K562 (cell line): ENCODE measurements around the gene ZNF692. TPM values are rescaled to one million over a fixed set of nuclear protein-coding genes. Genes with fewer than 3 reads are reported as not detected.

Experiments used
- ELK1 ChIP-seq: sonication (generic); formaldehyde crosslinking; IDR thresholded peaks from 2 replicates; pipeline ENCODE4 v1.8.1; 2022; ENCODE audit warnings: missing genetic modification reagents
- FOXP4 ChIP-seq: sonication (generic); formaldehyde crosslinking; IDR thresholded peaks from 2 replicates; pipeline ENCODE4 v1.8.0; 2022; ENCODE audit warnings: mild to moderate bottlenecking, missing genetic modification reagents, borderline replicate concordance
- JUND ChIP-seq, 2 experiments: IDR thresholded peaks; 2 replicates in 1 of 2; 3 replicates in 1 of 2; pipeline ENCODE4 v1.6.1; 2011; ENCODE audit warnings: borderline replicate concordance in 2 of 2, low read depth in 2 of 2, low read length in 2 of 2, improper control_type of control experiment in 1 of 2, missing biosample characterization in 1 of 2, missing genetic modification characterization in 1 of 2, missing genetic modification reagents in 1 of 2
- NCOA2 ChIP-seq, 2 experiments: fragments of 450-650 bp; IDR thresholded peaks; 2 replicates each; pipeline ENCODE4 v1.6.1; 2018; ENCODE audit warnings: mild to moderate bottlenecking in 2 of 2, moderate library complexity in 1 of 2; ENCODE audit not compliant: partially characterized antibody in 2 of 2
- RBM39 ChIP-seq: fragments of 200-400 bp; formaldehyde crosslinking; optimal IDR thresholded peaks from 2 replicates; pipeline ENCODE3; 2018; ENCODE audit warnings: low read depth, low read length
- TCF15 ChIP-seq: fragments of 250-450 bp; sonication (Bioruptor Pico); IDR thresholded peaks from 2 replicates; pipeline ENCODE4 v1.8.0; 2022; ENCODE audit warnings: moderate library complexity, mild to moderate bottlenecking, inconsistent platforms
- U2AF1 ChIP-seq: fragments of 200-400 bp; formaldehyde crosslinking; optimal IDR thresholded peaks from 2 replicates; pipeline ENCODE3; 2017; ENCODE audit warnings: mild to moderate bottlenecking, low read depth, low read length, moderate library complexity
- XRCC3 ChIP-seq: fragments of 450-650 bp; IDR thresholded peaks from 2 replicates; pipeline ENCODE4 v1.6.1; 2017; ENCODE audit warnings: mild to moderate bottlenecking, moderate library complexity
- ZC3H11A ChIP-seq: IDR thresholded peaks from 2 replicates; pipeline ENCODE4 v1.6.1; 2012; ENCODE audit warnings: low read depth, low read length, improper control_type of control experiment
- ZNF445 ChIP-seq: fragments of 250-450 bp; sonication (Bioruptor Pico); IDR thresholded peaks from 2 replicates; pipeline ENCODE4 v1.4.0; 2020; ENCODE audit warnings: low read depth, mild to moderate bottlenecking, moderate library complexity
- ZNF512 ChIP-seq: IDR thresholded peaks from 2 replicates; pipeline ENCODE4 v1.6.1; 2016; ENCODE audit warnings: missing genetic modification characterization, missing compliant biosample characterization
- polyA plus RNA-seq, 8 experiments: library from polyadenylated mRNA; depleted of rRNA in 4 of 8; stranded (reverse) in 5 of 8; unstranded in 3 of 8; fragments of >200 nt; fragmentation: Nextera tagmentation in 2 of 8; fragmentation: Illumina TruSeq in 1 of 8; extraction: Ambion mirVana in 2 of 8; extraction: Trizol in 1 of 8; gene quantifications; 2 replicates each; pipeline versions ENCODE4 v1.2.1 to v1.2.3, GENCODE V29; 2011 to 2014; ENCODE audit warnings: inconsistent platforms in 1 of 8, missing spikeins in 1 of 8
- total RNA-seq, 7 experiments: library from RNA; depleted of rRNA in 6 of 7; stranded (reverse); fragments of >200 nt in 6 of 7; fragmentation: Illumina TruSeq in 2 of 7; extraction: Trizol in 2 of 7; gene quantifications; 2 replicates each; pipeline versions ENCODE4 v1.2.1 to v1.2.3, GENCODE V29; 2011 to 2021; ENCODE audit warnings: low replicate concordance in 1 of 7

The ZNF692 gene
- total and polyA plus RNA-seq, 9 of the 15 experiments (the other 6 are each of a cell fraction or from before 2014, with no cell fraction given), result 8.4 to 143 (median 55.9) TPM

- TF ChIP-seq NCOA2 (IDR thresholded peaks at IDR 0.05; ENCODE audit: partially characterized antibody in 2 of 2), result peak in 1 of 2 experiments; percentile 80
- no peak for TF ChIP-seq RBM39
- TF ChIP-seq ELK1 (CRISPR knock-in tag), result no peak
- no peak for TF ChIP-seq XRCC3
- TF ChIP-seq TCF15 (CRISPR knock-in tag), result no peak
- TF ChIP-seq JUND (IDR thresholded peaks at IDR 0.05; ENCODE audit: borderline replicate concordance, low read depth, low read length), result peak; percentile 84
- no peak; the same call in 1 of the 3 replicates for TF ChIP-seq JUND (tag; IDR thresholded peaks at IDR 0.05; ENCODE audit: borderline replicate concordance, low read depth, low read length)
- TF ChIP-seq FOXP4 (CRISPR knock-in tag), result no peak
- TF ChIP-seq ZC3H11A, result no peak
- 0 out of 2 replicates have a peak, but pooled peaks have one; percentile 24 for TF ChIP-seq ZNF445 (CRISPR knock-in tag)
- TF ChIP-seq U2AF1, result no peak
- no peak for TF ChIP-seq ZNF512
These were observed 15.2 kb upstream of the ZNF692 start (continued) for GRCh38 chr1:248873993-248874533.
